BJ (cell line): Measurements from ENCODE around the gene ZNF500. TPM values are rescaled to one million over a fixed set of nuclear protein-coding genes. Genes with fewer than 3 reads are reported as not detected.

Experiments used
- CTCF ChIA-PET: fragments of 350-600 bp; formaldehyde crosslinking; extraction: SDS; loops from one replicate; lab custom pipeline; 2021; ENCODE audit warnings: antibody characterized with exemption, inconsistent platforms; lab: Yijun Ruan, JAX
- POLR2A ChIA-PET: fragments of 300-600 bp; sonication (Branson Sonifier 250); formaldehyde crosslinking; extraction: SDS; loops from one replicate; lab custom pipeline; 2021; ENCODE audit warnings: antibody characterized with exemption; lab: Charles Lee
- DNase-seq: peaks from one replicate; pipeline ENCODE4 v3.0.0-alpha.2; 2011; ENCODE audit warnings: low read depth
- H3K27me3 ChIP-seq: 2 replicates; pipeline ENCODE4 v1.6.0; 2011; ENCODE audit warnings: low read length; ENCODE audit not compliant: control insufficient read depth, insufficient read depth
- H3K36me3 ChIP-seq: 2 replicates; pipeline ENCODE4 v1.5.1; 2011; ENCODE audit warnings: low read length; ENCODE audit not compliant: control insufficient read depth, insufficient read depth
- H3K4me3 ChIP-seq: 2 replicates; pipeline ENCODE4 v1.5.1; 2011; ENCODE audit warnings: low read depth, mild to moderate bottlenecking, control low read depth, low read length
- CTCF ChIP-seq: IDR thresholded peaks from 2 replicates; pipeline ENCODE4 v1.5.1; 2011; ENCODE audit warnings: low read depth, mild to moderate bottlenecking, control low read depth, inconsistent platforms, low read length, moderate library complexity; ENCODE audit not compliant: insufficient read depth
- polyA plus RNA-seq: library from polyadenylated mRNA; depleted of rRNA; stranded (reverse); fragments of >200 nt; gene quantifications from 2 replicates; pipeline ENCODE4 v1.2.3, GENCODE V29; 2011

ZNF500 gene
- polyA plus RNA-seq, 1 experiment = 6.5 TPM

DNA sequence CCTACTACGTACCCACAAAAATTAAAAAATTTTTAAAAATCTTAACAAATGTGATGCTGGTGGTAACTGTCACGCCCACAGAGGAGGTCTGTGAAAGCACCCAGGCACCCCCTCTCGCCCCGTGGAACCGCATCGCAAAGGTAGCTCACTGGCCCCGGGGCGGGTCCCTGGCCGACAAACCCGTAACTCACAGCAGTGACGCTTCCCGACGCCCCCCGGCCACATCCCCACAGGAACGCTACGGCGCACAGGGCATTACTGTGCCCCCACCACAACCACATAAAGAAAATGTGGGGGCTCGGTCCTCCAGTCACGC lies 33.3 kb downstream of the ZNF500 start:
- ChIA-PET CTCF (interaction anchor here (0.6 kb wide), 1 partner anchor 75 kb away, joined by 3 read pairs; no protein-coding TSS in a partner anchor), POLR2A (interaction anchor here (0.7 kb wide), 1 partner anchor 69 kb away, joined by 5 read pairs; the partner anchor contains the start of gene ROGDI)
- Histone ChIP-seq H3K4me3 (peak overlapping the region; percentile 86), H3K36me3 (peaks cover 2% of the 10 kb centered on the region), H3K27me3 (no peaks in the 10 kb centered on the region)
- no peak for TF ChIP-seq CTCF
- no peak for DNase-seq

GRCh38 chr16:4733211-4733742 lies 33.7 kb downstream of the ZNF500 start:
- DNase-seq = no peak
- Histone ChIP-seq H3K27me3 (no peaks in the 10 kb centered on the region), H3K4me3 (peak overlapping the region; percentile 86), H3K36me3 (peaks cover 4% of the 10 kb centered on the region)
- POLR2A ChIA-PET = no interaction called here
- no peak for TF ChIP-seq CTCF
- CTCF ChIA-PET = no interaction called here

DNA sequence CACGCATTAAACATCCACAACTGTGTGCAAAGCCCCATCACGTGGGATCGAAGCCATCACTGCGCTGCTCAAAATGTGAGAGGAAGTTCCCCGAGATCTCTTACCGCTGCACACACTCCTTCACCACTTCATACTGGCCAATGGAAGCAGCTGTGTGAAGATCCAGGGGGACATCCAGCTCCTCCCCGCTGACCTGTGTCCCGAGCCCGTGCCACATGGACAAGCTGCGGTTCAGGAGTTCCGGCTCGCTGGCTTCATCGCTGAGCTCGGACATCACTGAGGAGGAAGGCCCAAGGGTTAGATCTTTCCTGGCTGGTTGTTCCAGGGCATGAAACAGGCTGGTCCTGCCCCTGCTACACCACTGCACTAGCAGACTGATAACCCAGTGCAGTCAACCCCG lies 37.1 kb downstream of the ZNF500 start:
- CTCF ChIA-PET = no interaction called here
- Histone ChIP-seq H3K4me3 (no peak overlapping the region), H3K27me3 (no peaks in the 10 kb centered on the region), H3K36me3 (peaks cover 16% of the 10 kb centered on the region)
- no peak for DNase-seq
- POLR2A ChIA-PET = no interaction called here
- no peak for TF ChIP-seq CTCF

GRCh38 chr16:4728676-4729075 lies 38.3 kb downstream of the ZNF500 start:
- Histone ChIP-seq H3K27me3 (no peaks in the 10 kb centered on the region), H3K36me3 (peaks cover 20% of the 10 kb centered on the region), H3K4me3 (no peak overlapping the region)
- TF ChIP-seq CTCF = no peak
- ChIA-PET POLR2A (no interaction called here), CTCF (no interaction called here)
- DNase-seq = no peak

- Histone ChIP-seq H3K27me3 (no peaks in the 10 kb centered on the region), H3K36me3 (peaks cover 20% of the 10 kb centered on the region), H3K4me3 (no peak overlapping the region)
- ChIA-PET POLR2A (no interaction called here), CTCF (no interaction called here)
- DNase-seq = no peak
- TF ChIP-seq CTCF = no peak
Observed at GRCh38 chr16:4726616-4727015, 40.3 kb downstream of the ZNF500 start.
